Astrocyte (in vitro differentiated cells and primary cell): ENCODE results near the gene GPATCH4. TPM values are rescaled to one million over a fixed set of nuclear protein-coding genes. Genes with fewer than 3 reads are reported as not detected.

Source experiments
- DNase-seq: peaks from one replicate; pipeline ENCODE4 v3.0.0-alpha.2; 2010; ENCODE audit warnings: low read depth
- FAIRE-seq: peaks from 2 replicates; lab custom pipeline; 2011; peaks lifted over from hg19 to GRCh38; lab: Jason Lieb, UNC
- H2AFZ ChIP-seq: 2 replicates; pipeline ENCODE4 v1.6.0; 2012; ENCODE audit warnings: low read depth, low read length, inconsistent platforms
- H3K27ac ChIP-seq: 2 replicates; pipeline ENCODE4 v1.5.1; 2011; ENCODE audit warnings: low read depth, low read length, inconsistent platforms
- H3K27me3 ChIP-seq: 2 replicates; pipeline ENCODE4 v1.6.0; 2011; ENCODE audit warnings: low read length, inconsistent platforms; ENCODE audit not compliant: insufficient read depth
- H3K36me3 ChIP-seq: 2 replicates; pipeline ENCODE4 v1.5.1; 2011; ENCODE audit warnings: low read length, inconsistent platforms; ENCODE audit not compliant: insufficient read depth
- H3K4me1 ChIP-seq: 2 replicates; pipeline ENCODE4 v1.5.1; 2011; ENCODE audit warnings: low read length, inconsistent platforms; ENCODE audit not compliant: insufficient read depth
- H3K4me2 ChIP-seq: 2 replicates; pipeline ENCODE4 v1.6.0; 2012; ENCODE audit warnings: low read length, inconsistent platforms
- H3K4me3 ChIP-seq: 2 replicates; pipeline ENCODE4 v1.5.1; 2011; ENCODE audit warnings: low read depth, mild to moderate bottlenecking, low read length, inconsistent platforms; ENCODE audit not compliant: insufficient read depth
- H3K79me2 ChIP-seq: 2 replicates; pipeline ENCODE4 v1.6.0; 2012; ENCODE audit warnings: mild to moderate bottlenecking, low read length, inconsistent platforms; ENCODE audit not compliant: insufficient read depth
- H3K9ac ChIP-seq: 2 replicates; pipeline ENCODE4 v1.6.0; 2012; ENCODE audit warnings: mild to moderate bottlenecking, low read length, inconsistent platforms
- H3K9me3 ChIP-seq: 2 replicates; pipeline ENCODE4 v1.5.1; 2012; ENCODE audit warnings: low read depth, mild to moderate bottlenecking, low read length, inconsistent platforms; ENCODE audit not compliant: insufficient read depth
- H4K20me1 ChIP-seq: 2 replicates; pipeline ENCODE4 v1.6.0; 2012; ENCODE audit warnings: low read length, inconsistent platforms; ENCODE audit not compliant: insufficient read depth
- H3K27ac Mint-ChIP-seq: one replicate; pipeline ENCODE4 v1.8.0; 2021; ENCODE audit warnings: mild to moderate bottlenecking, mixed read lengths; ENCODE audit not compliant: unreplicated experiment
- H3K27me3 Mint-ChIP-seq: one replicate; pipeline ENCODE4 v1.8.0; 2021; ENCODE audit warnings: low read depth, mixed read lengths; ENCODE audit not compliant: unreplicated experiment
- H3K36me3 Mint-ChIP-seq: one replicate; pipeline ENCODE4 v1.8.0; 2021; ENCODE audit warnings: low read depth, mixed read lengths; ENCODE audit not compliant: unreplicated experiment
- H3K4me1 Mint-ChIP-seq: one replicate; pipeline ENCODE4 v1.8.0; 2021; ENCODE audit warnings: low read depth, mixed read lengths; ENCODE audit not compliant: unreplicated experiment
- H3K4me3 Mint-ChIP-seq: one replicate; pipeline ENCODE4 v1.8.0; 2021; ENCODE audit warnings: mild to moderate bottlenecking, moderate library complexity, mixed read lengths; ENCODE audit not compliant: unreplicated experiment
- H3K9me3 Mint-ChIP-seq: one replicate; pipeline ENCODE4 v1.8.0; 2021; ENCODE audit warnings: mild to moderate bottlenecking, mixed read lengths; ENCODE audit not compliant: unreplicated experiment
- EZH2 ChIP-seq: IDR thresholded peaks from 2 replicates; pipeline ENCODE4 v1.6.1; 2012; ENCODE audit warnings: mild to moderate bottlenecking, low read length, inconsistent platforms; ENCODE audit not compliant: insufficient read depth
- total RNA-seq: library from RNA; stranded (reverse); gene quantifications from 2 replicates; pipeline ENCODE4 v1.2.1, GENCODE V29; 2021
- TF ChIP-seq, protein P1 (sequence below): IDR thresholded peaks from 2 replicates; pipeline ENCODE4 v1.5.1; 2011; ENCODE audit warnings: low read depth, mild to moderate bottlenecking, inconsistent platforms, low read length, moderate library complexity; ENCODE audit not compliant: insufficient read depth

The GPATCH4 gene
- total RNA-seq, 1 donor from 2014 or later = 22.8 TPM

DNA sequence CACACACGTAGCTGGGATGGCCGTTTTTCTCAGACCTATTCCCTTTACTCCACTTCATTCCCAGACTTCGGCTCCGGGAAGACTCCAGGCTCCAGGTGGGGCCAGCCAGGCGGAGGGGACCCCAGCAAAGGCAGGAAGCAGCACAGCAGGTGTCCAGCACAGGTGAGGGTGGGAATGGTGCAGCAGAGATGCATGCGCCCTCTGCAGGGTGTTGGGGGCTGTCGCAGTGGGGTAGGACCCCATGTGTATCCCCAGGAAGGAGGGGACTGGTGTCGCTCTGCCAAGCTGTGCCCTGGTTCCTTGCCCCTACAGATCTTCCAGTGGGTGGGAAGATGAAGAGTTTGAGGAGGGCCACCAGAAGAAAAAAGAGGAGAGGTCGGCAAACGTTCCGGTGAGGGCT is 16.5 kb downstream of the GPATCH4 start:
- DNase-seq = no peak

GRCh38 chr1:156583821-156584622 is 17.3 kb downstream of the GPATCH4 start:
- no peaks in the 10 kb centered on the region for H3K9me3 Mint-ChIP-seq
- H3K27ac Mint-ChIP-seq = no peak overlapping the region

More for the DNA sequence above, 16.5 kb downstream of the GPATCH4 start:
- Histone ChIP-seq H3K27me3 (no peaks in the 10 kb centered on the region), H2AFZ (no peak overlapping the region), H3K36me3 (no peaks in the 10 kb centered on the region), H3K27ac (no peak overlapping the region), H3K9me3 (no peaks in the 10 kb centered on the region), H4K20me1 (no peaks in the 10 kb centered on the region), H3K4me3 (no peak overlapping the region), H3K9ac (no peak overlapping the region), H3K4me2 (no peak overlapping the region), H3K4me1 (no peaks in the 10 kb centered on the region), H3K79me2 (no peaks in the 10 kb centered on the region)
- H3K4me3 Mint-ChIP-seq = no peak overlapping the region
- no peaks in the 10 kb centered on the region for H3K4me1 Mint-ChIP-seq
- FAIRE-seq = no peak
- H3K27ac Mint-ChIP-seq = no peak overlapping the region
- TF ChIP-seq, protein P1, sequence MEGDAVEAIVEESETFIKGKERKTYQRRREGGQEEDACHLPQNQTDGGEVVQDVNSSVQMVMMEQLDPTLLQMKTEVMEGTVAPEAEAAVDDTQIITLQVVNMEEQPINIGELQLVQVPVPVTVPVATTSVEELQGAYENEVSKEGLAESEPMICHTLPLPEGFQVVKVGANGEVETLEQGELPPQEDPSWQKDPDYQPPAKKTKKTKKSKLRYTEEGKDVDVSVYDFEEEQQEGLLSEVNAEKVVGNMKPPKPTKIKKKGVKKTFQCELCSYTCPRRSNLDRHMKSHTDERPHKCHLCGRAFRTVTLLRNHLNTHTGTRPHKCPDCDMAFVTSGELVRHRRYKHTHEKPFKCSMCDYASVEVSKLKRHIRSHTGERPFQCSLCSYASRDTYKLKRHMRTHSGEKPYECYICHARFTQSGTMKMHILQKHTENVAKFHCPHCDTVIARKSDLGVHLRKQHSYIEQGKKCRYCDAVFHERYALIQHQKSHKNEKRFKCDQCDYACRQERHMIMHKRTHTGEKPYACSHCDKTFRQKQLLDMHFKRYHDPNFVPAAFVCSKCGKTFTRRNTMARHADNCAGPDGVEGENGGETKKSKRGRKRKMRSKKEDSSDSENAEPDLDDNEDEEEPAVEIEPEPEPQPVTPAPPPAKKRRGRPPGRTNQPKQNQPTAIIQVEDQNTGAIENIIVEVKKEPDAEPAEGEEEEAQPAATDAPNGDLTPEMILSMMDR = no peak
- TF ChIP-seq EZH2 = no peak
- H3K36me3 Mint-ChIP-seq = no peaks in the 10 kb centered on the region
- H3K27me3 Mint-ChIP-seq = peaks cover 19% of the 10 kb centered on the region
- H3K9me3 Mint-ChIP-seq = no peaks in the 10 kb centered on the region

More at GRCh38 chr1:156583821-156584622, 17.3 kb downstream of the GPATCH4 start:
- no peak for TF ChIP-seq EZH2
- TF ChIP-seq, protein P1 = peak; percentile 87
- H3K4me2 ChIP-seq = no peak overlapping the region
- H2AFZ ChIP-seq = no peak overlapping the region
- Mint-ChIP-seq H3K4me1 (no peaks in the 10 kb centered on the region), H3K36me3 (no peaks in the 10 kb centered on the region), H3K27me3 (peaks cover 20% of the 10 kb centered on the region), H3K4me3 (no peak overlapping the region)
- no peak for FAIRE-seq
- DNase-seq = peak; percentile 60
- no peak overlapping the region for H3K4me3 ChIP-seq
- H3K27ac ChIP-seq = no peak overlapping the region
- no peaks in the 10 kb centered on the region for H3K9me3 ChIP-seq
- no peaks in the 10 kb centered on the region for H3K36me3 ChIP-seq
- H3K27me3 ChIP-seq = no peaks in the 10 kb centered on the region
- no peaks in the 10 kb centered on the region for H4K20me1 ChIP-seq
- H3K9ac ChIP-seq = no peak overlapping the region
- no peaks in the 10 kb centered on the region for H3K4me1 ChIP-seq
- H3K79me2 ChIP-seq = no peaks in the 10 kb centered on the region
